ENCODE measurements around the gene ZNF865. TPM values are rescaled to one million over a fixed set of nuclear protein-coding genes. Genes with fewer than 3 reads are reported as not detected.

Gene ZNF865
- total RNA-seq, 3 donors from 2014 or later: 12.7 to 18.5 (median 13.2) TPM

GRCh38 chr19:55598034-55598433 is 7.4 kb upstream of the ZNF865 start:
- DNase-seq (peak in 1 of 3 donors; percentile 32), ATAC-seq (no peak)
- H3K36me3 ChIP-seq (ENCODE audit: low read depth): no peaks in the 10 kb centered on the region
- no peak overlapping the region for H3K4me3 ChIP-seq
- no peaks in the 10 kb centered on the region for H3K9me3 ChIP-seq
- no peak for TF ChIP-seq CTCF (IDR thresholded peaks at IDR 0.05)
- H3K4me1 ChIP-seq (ENCODE audit: low read depth): peaks cover 9% of the 10 kb centered on the region
- intact Hi-C loops (cut with DNase I, micrococcal nuclease): no loop called here

GRCh38 chr19:55598719-55599467 is 6.6 kb upstream of the ZNF865 start:
- H3K4me1 ChIP-seq (ENCODE audit: low read depth): peaks cover 14% of the 10 kb centered on the region
- intact Hi-C loops (cut with DNase I, micrococcal nuclease): no loop called here
- no peaks in the 10 kb centered on the region for H3K9me3 ChIP-seq
- peak; percentile 87 for ATAC-seq
- DNase-seq: peak; percentile 95 to 97 (median 95)
- no peak for TF ChIP-seq CTCF (IDR thresholded peaks at IDR 0.05)
- H3K4me3 ChIP-seq: peak overlapping the region; percentile 77
- H3K36me3 ChIP-seq (ENCODE audit: low read depth): no peaks in the 10 kb centered on the region

DNA sequence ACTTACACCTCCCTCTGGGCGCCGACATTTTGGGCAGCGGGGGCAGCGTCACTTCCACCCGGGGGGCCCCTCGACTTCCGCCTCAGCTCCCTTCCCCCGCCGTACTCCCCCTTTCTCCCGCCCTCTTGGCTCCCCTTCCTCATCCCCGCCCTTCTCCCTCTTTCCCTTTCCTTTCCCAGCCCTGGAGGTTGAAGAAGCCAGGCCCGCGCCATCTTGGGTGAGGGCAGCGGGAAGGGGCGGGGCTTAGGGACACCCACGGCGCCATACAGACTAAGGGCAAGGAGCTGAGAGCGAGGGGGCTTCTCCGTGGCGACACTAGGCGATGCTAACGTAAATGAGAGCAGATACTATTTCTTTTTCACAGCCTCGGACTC is 6.0 kb upstream of the ZNF865 start, which contains the start of gene FIZ1:
Gene FIZ1, minus strand, starts transcription at position 50 of the 374 bp plus-strand sequence. CDS start 1,652 bp downstream, outside the sequence.
- H3K9me3 ChIP-seq: no peaks in the 10 kb centered on the region
- peaks cover 19% of the 10 kb centered on the region for H3K4me1 ChIP-seq (ENCODE audit: low read depth)
- peak; percentile 97 to 98 (median 98) for DNase-seq
- TF ChIP-seq CTCF (IDR thresholded peaks at IDR 0.05): no peak
- no peaks in the 10 kb centered on the region for H3K36me3 ChIP-seq (ENCODE audit: low read depth)
- intact Hi-C loops (cut with DNase I, micrococcal nuclease): no loop called here
- ATAC-seq: peak; percentile 89
- peak within 1 kb of the TSS; percentile 77 for H3K4me3 ChIP-seq

GRCh38 chr19:55599842-55600661 is 5.4 kb upstream of the ZNF865 start, which contains the start of gene ZNF524:
ZNF524 (plus strand) TSS chr19:55600288; CDS start chr19:55602113, 1,825 bp downstream.
- ATAC-seq: peak; percentile 68
- intact Hi-C loops (cut with DNase I, micrococcal nuclease): no loop called here
- Histone ChIP-seq H3K36me3 (ENCODE audit: low read depth) (no peaks in the 10 kb centered on the region), H3K9me3 (no peaks in the 10 kb centered on the region), H3K4me1 (ENCODE audit: low read depth) (peaks cover 24% of the 10 kb centered on the region), H3K4me3 (peak within 1 kb of the TSS; percentile 77)
- no peak for TF ChIP-seq CTCF (IDR thresholded peaks at IDR 0.05)
- DNase-seq: peak; percentile 85 to 91 (median 91)

GRCh38 chr19:55600662-55601028 is 4.8 kb upstream of the ZNF865 start:
- intact Hi-C loops (cut with DNase I, micrococcal nuclease): no loop called here

More at GRCh38 chr19:55600662-55601028, 4.8 kb upstream of the ZNF865 start:
- Histone ChIP-seq H3K4me1 (ENCODE audit: low read depth) (peaks cover 24% of the 10 kb centered on the region), H3K9me3 (no peaks in the 10 kb centered on the region), H3K4me3 (peak overlapping the region; percentile 77), H3K36me3 (ENCODE audit: low read depth) (no peaks in the 10 kb centered on the region)
- DNase-seq: no peak
- ATAC-seq: no peak
- TF ChIP-seq CTCF (IDR thresholded peaks at IDR 0.05): no peak
